ENCODE data around the gene DNAJC27.

Gene DNAJC27

DNA sequence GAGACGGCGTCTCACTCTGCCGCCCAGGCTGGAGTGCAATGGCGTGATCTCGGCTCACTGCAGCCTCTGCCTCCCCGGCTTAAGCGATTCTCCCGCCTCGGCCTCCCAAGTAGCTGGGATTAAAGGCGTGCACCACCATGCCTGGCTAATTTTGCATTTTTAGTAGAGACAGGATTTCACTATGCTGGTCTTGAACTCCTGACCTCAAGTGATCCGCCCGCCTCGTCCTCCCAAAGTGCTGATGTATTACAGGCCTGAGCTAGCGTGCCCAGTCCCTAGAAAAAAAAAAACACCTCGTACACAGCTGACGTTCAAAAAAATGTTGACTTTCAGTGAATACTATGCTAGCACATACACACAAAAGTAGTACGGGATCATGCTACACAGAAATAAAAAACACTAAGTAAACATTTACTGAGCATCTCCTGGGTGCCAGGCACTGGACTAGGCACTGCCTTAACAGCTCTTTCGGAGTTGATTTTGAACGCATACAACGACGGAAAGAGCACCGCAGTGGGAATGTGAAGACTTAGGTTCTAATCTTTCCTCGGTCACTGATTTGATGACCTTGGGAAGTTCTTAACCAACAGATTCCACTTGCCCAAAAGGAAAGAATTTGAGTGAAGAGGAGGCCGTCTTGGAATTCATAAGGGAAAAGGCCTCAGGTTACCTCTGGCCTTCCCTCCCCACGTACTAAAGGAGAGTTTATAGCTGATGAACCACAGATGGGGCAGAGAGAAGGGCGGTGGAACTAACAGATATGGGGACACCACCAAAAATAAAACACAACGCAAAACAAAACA is 1.1 kb downstream of the DNAJC27 start:
- DNase-seq: no peak

DNA sequence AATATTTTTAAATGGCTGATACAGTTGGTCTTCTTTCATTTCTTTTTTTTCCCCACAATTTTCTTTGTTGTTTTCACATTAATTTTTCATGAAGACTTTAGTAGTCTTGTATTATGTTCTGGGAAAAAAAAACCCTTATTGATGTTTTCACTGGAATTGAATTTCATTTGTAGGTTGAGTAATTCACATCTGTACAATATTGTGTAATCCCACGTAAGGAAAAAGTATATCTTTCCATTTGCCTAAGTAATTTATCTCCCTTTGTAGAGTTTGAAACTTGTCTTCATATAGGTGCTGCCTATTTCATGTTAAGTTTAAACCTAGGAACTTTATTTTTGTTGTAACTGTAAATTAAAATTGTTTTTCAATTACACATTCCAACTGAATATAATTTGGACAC is 2.0 kb downstream of the DNAJC27 start:
- DNase-seq: no peak

DNA sequence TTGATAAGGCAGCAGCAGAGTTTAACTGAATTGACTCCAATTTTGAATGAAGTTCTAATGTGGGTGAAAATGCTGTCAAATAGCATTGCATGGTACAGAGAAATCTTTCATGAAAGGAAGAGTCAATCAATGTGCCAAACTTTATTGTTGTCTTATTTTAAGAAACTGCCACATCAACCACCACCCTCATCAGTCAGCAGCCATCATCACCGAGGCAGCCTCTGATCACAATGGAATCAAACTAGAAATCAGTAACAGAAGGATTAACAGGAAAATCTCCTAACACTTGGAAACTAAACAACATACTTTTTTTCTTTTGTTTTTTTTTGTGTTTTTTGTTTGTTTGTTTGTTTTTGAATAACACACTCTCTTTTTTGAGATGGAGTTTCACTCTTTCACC is 9.9 kb downstream of the DNAJC27 start:
- DNase-seq: no peak

DNA sequence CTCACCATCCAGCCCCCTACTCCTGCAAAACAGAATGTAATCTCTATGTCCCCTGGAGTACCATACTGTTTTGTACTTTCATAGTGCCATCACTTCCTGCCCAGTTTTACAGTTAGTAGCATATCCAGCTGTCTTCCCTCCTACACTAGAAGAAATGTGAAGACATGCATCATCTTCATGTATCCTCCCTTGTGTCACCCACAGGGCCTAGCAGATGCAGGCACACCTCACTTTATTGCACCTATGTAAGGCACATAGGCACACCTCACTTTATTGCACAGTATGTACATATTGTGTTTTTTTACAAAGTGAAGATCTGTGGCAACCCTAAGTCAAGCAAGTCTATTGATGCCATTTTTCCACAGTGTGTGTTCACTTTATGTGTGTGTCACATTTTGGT is 12.0 kb downstream of the DNAJC27 start:
- DNase-seq: no peak

DNA sequence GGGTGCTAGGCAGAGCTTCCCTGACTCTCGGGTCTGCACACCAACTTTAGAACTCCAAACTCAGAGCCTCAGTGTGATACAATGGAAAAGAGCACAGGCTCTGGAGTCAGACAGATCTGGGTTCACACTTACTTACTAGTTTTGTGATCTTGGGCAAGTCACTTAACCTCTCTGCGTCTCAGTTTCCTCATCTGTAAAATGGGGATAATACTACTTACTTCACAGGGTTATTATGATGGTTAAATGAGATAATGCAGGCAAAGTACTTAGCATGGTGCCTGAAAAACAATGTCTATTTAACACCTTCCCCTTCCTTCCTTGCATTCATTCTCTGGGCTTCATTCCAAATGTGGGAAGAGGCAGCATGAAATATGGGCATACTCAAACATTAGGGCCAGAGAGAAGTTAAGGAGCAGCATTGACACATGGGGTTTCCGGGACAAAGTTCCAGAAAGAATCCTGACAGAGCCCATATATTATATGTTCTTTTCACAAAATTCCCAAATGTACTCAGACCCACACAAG is 13.3 kb downstream of the DNAJC27 start:
- no peak for DNase-seq

DNA sequence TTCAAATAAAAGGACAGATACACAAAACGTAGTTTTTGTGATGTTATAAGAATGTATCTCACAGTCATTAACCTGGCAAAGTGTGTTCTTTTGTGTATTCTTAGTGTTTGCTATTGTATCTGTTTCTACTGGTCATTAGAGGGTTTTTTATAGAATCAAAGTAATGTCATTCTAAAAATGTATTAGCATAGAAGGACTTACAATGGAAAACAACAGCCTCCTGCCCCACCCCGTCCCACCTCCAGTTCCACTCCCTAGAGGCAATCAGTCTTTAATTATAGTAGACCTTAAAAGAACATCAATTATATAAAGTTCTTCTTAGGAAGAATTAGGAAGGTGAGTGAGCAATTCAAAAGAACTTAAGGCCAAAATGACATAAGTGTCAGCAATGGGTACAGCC is 13.8 kb downstream of the DNAJC27 start:
- no peak for DNase-seq

DNA sequence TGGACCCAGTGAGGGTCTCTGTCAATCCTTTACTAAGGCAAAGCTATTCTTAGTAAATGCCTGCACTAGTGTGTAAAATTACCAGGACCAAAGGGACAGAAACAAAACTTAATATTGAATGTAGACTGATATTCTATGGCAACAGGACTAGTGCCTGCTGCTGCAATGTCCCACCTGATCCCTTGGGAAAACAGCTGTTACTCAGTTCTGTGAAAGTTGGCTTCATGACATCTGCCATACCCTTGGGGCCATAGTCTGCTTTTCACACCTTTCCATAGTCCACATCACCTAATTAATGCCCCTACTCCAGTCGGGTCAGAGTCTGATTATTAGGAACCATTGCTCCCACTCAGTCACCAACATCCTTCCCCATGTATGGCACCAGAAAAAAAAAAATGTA is 14.5 kb downstream of the DNAJC27 start:
- no peak for DNase-seq

DNA sequence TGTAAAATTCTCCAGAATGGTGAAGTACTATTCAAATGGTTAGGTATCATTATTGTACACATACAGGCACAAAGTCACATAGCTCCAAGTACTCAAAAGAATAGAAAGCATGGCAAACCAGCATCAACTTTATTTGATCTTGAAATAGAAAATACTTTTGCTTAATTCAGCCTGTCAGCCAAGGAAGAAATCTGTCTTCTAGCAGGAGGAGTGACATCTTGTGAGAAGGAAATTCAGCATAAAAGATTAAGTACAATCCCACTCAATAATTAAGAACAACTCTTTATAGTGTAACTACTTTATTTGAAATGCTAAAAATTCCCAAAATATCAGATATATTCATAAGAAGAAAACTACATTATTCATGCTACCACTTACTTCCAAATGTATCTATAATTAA is 15.8 kb downstream of the DNAJC27 start:
- DNase-seq: no peak

DNA sequence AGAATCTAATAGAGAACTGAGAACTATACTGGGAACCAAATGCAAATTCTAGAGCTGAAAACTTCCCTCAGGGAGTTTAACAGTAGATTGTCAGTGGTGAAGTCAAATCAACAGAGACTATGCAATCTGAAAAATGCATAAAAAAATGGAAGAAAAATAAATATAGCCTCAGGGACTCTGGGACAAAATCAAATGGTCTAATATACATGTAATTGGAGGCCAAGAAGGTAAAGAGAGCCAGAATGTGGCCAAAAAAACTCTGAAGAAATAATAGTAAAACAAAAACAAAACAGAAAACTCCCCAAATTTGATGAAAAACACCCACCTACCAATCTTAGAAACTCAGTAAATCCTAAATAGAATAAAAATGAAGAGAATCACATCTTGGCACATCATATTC is 16.5 kb downstream of the DNAJC27 start:
- DNase-seq: no peak

DNA sequence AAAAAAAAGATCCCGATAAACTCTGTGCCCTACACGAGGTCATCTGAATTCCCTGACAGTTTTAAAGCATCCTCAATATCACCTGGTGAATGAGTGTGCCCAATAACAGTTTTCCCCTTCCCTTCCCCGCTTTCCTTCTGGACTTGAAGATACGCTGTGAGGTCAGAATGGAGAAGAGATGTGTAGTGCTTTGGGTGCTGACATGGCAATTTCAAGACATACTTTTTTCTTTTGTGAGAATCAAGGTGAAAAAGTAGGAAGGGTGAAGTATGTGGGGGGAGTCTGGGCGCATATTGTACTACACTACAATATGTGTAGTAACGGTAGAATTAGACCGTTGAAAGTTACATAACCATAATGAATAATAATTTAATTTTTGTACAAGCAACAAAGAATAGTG is 21.7 kb downstream of the DNAJC27 start:
- DNase-seq: no peak

DNA sequence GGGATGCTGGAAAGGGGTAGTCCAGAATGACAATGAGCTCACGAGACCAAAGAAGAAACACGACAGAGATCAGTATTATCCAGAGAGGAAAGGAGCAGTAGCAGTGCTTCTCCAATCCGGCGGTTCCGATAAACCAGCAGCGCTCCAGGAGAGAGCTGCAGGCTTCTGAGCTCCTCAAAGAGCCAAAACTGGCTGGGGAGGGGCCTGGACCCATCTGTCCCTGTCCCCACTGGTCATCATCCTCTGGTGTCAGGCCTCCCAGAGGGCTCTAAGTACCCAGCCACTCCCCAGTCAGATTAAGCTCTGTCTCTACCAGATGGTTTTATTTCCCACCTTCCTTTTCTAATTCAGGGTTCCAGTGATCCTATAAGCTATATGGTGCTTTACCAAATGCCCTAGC is 23.2 kb downstream of the DNAJC27 start:
- no peak for DNase-seq

DNA sequence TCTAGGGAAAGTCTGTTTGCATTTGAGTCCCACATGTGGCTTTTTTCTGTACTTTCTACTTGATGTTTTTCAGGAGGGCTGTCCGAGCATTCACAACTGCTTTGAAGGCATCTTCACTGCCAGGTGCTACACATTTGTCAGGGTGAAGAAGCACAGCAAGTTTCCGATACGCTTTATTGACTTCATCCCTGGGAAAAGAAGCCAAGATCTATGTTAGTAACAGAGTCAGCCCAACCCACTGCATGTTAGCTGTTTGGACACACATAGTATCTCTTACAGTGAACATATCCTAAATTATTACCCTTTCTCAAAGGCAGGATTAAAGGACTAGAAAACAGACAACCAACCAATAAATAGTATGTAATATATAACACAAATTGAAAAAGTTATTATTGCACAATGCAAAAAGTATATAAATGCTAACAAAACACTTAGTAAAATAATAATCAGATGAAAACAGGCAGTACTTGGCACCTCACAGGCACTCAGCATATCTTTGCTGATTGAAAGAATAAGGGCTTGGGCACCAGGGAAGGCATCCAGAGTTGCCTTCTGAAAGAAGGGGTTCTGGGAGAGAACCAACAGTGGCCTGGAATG is 24.1 kb downstream of the DNAJC27 start:
- no peak for DNase-seq

DNA sequence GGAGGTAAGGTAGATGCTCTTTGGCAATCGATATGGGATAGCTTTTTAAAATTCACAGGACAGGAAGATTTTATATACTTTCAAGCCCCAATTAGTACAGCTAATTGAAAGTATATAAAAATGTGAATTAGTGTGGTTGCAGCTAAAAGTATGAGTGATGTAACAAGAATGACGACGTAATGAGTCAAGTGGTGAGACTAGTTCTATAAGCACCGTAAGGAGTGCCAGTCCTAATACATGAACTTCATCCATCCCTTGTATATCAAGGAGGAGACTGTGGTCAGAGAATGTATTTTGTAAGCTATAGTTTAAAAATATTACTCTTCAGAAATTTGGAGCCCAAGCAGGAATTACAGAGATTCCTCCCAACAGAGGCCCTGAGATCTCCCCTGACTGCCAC is 25.8 kb downstream of the DNAJC27 start:
- no peak for DNase-seq

DNA sequence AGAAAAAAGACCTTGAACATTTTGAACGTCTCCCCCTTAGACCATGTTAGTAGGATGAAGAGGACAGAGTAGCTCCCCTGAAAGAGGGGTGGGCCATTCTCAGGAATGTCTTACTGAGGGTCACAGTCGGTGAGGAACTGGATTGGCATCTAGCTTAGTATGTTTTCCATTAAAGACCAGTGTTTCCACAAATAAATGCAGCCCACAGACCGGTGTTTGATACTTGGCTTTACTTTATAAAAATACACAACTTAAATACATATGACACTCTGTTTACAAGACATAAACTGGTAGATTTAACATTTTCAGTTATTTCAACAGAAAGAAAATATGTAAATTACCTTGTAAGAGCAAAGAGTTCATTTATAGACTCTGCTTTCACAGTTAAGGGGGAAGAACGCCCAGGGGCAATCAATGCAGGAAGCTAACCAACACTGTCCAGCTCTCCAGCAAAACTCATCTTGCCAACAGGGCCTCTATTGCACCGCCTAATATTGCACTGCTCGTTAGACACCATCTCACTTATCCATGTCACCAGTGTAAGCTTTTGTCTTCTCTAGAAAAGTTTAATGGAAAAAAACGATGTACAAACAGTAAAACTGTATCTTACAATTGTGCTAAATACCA is 28.2 kb downstream of the DNAJC27 start:
- no peak for DNase-seq

DNA sequence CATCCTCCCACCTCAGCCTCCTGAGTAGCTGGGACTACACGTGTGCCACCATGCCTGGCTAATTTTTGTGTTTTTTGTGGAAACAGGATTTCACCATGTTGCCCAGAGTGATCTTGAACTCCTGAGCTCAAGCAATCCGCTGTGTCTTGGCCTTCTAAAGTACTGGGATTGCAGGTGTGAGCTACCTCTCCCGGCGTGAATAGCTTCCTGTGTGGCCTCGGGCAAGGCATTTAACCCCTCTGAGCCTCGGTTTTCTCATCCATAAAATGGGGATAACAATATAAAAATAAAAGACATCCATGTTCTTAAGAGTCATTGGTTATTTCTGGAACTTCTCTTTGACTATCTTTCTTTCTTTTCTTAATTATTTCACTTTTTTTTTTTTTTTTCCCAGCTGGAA is 32.4 kb downstream of the DNAJC27 start:
- DNase-seq: no peak

DNA sequence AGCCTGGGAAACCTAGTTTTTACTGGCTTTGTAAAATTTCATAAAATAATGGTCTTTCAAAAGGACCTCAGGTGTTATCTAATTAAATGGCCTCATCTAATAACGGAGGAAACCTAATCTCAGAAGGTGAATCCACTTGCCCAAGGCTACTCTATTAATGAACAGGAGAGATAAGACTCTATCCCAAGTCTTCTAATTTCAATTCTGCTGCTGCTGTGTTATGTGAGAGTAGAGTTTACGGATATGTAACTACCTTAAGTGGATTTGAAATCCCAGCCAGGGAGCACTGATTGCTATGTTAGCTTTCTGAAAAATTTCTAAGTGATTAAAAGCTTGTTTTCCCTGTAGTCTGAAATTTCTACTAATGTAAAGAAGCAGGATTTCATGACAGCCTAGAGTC is 34.5 kb downstream of the DNAJC27 start:
- DNase-seq: no peak

DNA sequence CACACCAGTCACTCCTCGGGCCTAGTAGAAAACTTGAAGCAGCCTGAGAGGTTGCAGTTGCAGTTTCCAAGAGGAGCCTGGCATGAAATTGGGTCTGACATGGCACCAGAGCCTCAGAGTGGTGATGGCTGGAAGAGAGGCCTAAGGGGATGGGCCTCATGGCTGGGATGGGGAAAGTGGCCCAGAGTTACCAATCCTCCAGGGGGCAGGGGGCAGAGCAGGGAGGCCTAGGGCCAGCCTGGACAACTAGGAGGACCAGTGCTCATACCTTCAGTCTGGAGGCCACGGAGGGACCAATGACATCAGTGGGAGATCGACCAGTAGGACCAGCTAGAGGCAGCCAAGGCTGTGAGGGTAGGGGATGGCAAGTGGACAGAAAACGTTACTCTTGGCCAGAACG is 36.6 kb downstream of the DNAJC27 start:
- no peak for DNase-seq

DNA sequence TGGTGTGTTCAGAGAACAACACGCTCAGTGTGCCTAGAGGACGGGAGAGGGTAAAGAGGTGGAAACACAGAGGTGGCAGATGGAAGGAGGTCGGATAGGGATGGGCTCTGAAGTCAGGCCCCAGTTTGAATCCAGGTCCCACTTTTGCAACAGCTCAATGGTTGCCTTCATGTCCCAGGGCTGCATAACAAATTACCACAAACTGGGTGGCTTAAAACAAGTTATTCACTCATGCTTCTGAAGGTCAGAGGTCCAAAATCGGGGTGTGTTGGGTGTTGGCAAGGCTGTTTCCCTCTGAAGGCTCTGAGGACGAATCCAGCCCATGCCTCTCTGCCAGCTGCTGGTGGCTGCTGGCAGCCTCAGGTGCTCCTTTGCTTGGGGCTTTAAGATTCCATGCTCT is 39.0 kb downstream of the DNAJC27 start:
- no peak for DNase-seq

DNA sequence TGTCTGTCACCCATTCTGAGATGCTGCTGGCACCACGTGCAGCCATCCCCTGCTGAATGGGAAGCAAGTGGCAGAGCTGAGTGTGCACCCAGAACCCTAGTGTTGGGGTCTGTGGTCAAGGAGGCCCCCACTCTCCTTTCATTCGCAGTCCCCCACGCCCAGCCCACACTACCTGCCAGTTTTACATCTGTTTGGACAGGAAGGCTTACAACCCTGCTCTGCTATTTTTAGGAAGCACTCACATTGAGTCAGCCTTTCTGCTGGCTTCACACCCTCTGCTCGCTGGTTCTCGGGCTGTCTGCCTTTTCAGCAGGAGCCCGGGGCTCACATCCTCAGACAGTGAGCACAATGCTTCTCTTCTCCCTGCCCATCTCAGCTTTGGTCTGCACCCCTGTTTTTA is 41.0 kb downstream of the DNAJC27 start:
- no peak for DNase-seq

DNA sequence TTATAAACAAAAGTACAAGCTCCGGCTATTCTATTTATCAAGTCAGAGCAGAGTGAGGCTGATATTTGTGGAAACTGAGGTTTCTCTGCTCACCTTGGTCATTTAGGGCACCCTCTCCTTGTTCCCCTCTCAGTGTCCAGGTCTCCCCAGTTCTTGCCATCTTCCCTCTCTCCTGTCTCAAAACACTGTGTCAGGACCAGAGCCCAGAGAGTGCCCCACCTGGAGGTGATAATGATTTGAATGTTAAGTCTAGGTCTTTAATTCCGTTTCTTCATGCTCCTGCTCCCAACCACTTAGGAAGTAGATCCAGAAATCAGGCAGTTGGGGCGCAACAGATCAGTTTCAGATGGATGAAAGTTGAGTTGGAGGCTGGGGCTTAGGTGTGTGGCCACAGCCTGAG is 42.5 kb downstream of the DNAJC27 start:
- no peak for DNase-seq

DNA sequence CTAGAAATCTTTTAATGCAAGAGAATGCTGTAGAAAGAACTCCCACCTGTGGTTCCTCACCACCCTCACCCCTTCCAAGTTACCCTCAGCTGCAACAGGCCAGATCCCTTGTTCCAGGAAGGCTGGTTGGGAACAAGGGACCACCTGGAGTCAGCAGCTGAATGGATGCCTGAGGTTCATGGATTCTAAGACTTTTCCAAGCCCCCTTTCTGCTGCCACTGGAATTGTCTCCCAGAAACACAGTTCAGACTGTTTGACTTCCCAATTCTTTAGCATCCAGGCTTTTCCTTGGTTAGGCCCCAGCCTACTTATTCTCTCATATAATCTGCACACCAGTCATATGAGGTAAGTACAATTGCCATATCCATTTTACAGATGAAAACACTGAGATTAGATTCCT is 43.7 kb downstream of the DNAJC27 start:
- no peak for DNase-seq

DNA sequence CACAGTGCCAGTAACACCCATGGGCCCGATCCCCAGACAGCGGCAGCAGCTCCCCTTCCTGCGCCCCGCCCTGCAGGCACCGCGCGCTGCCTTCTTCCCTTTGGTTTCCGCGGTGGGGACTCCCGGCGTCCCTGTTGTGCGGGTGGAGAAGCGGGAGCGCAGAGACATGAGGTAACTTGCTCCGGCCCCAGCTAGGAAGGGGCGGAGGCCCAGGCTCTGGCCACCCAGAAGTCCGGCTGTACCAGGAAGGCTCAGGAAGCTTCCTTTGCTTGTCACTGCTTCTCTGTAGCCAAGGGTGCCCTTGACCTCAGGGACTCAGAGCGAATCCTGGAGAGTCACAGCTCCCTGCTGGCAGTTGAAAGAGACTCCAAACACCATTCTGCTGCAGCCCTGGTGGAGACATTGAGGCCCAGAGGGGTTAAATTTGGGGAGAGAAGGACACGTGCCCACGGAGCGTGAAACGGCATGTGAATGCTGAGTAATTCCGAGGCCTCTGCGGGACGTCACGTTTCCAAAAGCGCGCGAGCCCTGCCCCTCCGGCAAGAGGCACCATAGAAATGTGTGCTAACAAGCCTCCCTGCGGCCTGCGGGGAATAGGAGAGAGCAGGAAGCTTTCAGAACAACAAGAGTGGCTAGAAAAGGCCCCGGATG is 45.0 kb downstream of the DNAJC27 start:
- DNase-seq: no peak

DNA sequence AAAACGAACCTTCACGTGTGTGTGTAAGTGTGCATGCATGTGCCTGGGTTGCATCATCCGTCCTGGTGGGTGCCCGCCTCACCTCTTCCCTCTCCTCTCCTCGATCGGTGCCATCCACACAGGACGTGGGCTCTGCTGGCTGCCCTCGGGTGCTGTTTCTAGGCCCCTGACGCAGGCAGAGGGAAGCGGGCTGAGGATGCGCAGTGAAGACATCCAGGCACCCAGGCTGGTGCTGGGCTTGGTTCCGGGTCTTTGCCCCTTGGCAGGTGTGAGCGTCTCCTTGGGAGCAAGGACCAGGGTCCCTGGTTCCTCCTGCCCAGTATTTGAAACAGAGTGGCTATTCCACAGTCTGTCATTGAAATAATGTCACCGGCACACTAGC is 45.5 kb downstream of the DNAJC27 start:
- DNase-seq: no peak

DNA sequence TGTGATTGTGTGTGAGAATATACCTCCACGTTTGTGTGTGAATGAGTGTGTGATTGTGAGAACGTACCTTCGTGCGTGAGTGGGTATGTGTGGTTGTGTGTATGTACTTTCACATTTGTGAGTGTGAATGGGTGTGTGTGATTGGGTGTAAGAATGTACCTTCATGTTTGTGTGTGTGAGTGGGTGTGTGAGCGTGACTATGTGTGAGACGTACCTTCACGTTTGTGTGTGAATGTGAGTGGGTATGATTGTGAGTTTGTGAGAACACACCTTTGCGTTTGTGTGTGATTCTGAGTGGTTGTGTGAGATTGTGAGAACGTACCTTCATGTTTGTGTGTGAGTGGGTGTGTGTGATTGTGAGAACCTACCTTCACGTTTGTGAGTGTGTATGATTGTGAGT is 45.9 kb downstream of the DNAJC27 start:
- DNase-seq: no peak
